A549 treated with AZD9567 at 1 μM for 4 hours (cell line): ENCODE measurements around the gene SIX2. TPM values are rescaled to one million over a fixed set of nuclear protein-coding genes. Genes with fewer than 3 reads are reported as not detected.

Source experiments
- total RNA-seq: library from RNA; stranded (reverse); fragments of 200-300 nt; extraction: Qiagen RNA extraction; gene quantifications from 5 replicates; pipeline ENCODE4 v1.2.3, GENCODE V29; 2022; ENCODE audit not compliant: insufficient read depth

SIX2 gene
- 0.80 to 1.2 TPM (median 1.1 TPM) in 5 replicates for total RNA-seq

GRCh38 chr2:45009303-45009927, at the start of gene SIX2:
TSS of gene SIX2 (minus strand) at chr2:45009452. CDS start at chr2:45009110, 342 bp downstream.

Other genes with a start within 250 kb of the SIX2 start
- gene SIX3, start 67.8 kb downstream of the SIX2 start, total RNA-seq, result 0.96 to 2.0 TPM (median 1.8 TPM) in 5 replicates